H1 (cell line): Measurements from ENCODE around the gene STIMATE. TPM values are rescaled to one million over a fixed set of nuclear protein-coding genes. Genes with fewer than 3 reads are reported as not detected.

ENCODE experiments used
- CTCF ChIA-PET: fragments of 300-600 bp; sonication (Branson Sonifier 250); formaldehyde crosslinking; loops from one replicate; lab custom pipeline; 2021; ENCODE audit not compliant: partially characterized antibody; lab: Charles Lee
- POLR2A ChIA-PET: fragments of 300-600 bp; sonication (Branson Sonifier 250); formaldehyde crosslinking; loops from one replicate; lab custom pipeline; 2021; ENCODE audit warnings: inconsistent platforms; ENCODE audit not compliant: partially characterized antibody; lab: Charles Lee
- DNase-seq, 2 experiments: peaks; one replicate each; pipeline versions ENCODE4 v3.0.0 to v3.0.0-alpha.2; 2010 to 2022; ENCODE audit warnings: low spot score in 2 of 2, low read depth in 1 of 2, mixed read lengths in 1 of 2
- FAIRE-seq: peaks from 2 replicates; lab custom pipeline; 2011; peaks lifted over from hg19 to GRCh38; lab: Jason Lieb, UNC
- H2AFZ ChIP-seq: 2 replicates; pipeline ENCODE4 v1.8.1; 2012; ENCODE audit warnings: low read length, inconsistent platforms
- H2AK5ac ChIP-seq: 2 replicates; pipeline ENCODE4 v1.6.1; 2013; ENCODE audit warnings: low read depth, low read length
- H2BK120ac ChIP-seq: replicated peaks from 2 replicates; pipeline ENCODE3; 2013; ENCODE audit warnings: low read depth, low read length, inconsistent platforms
- H2BK12ac ChIP-seq: 2 replicates; pipeline ENCODE4 v1.6.1; 2013; ENCODE audit warnings: low read depth, low read length
- H2BK15ac ChIP-seq: 2 replicates; pipeline ENCODE4 v1.6.1; 2013; ENCODE audit warnings: low read length
- H2BK20ac ChIP-seq: 2 replicates; pipeline ENCODE4 v1.6.1; 2013; ENCODE audit warnings: low read length
- H2BK5ac ChIP-seq: 2 replicates; pipeline ENCODE4 v1.6.1; 2013; ENCODE audit warnings: low read depth, low read length
- H3K14ac ChIP-seq: 2 replicates; pipeline ENCODE4 v1.6.1; 2013; ENCODE audit warnings: inconsistent platforms; ENCODE audit not compliant: insufficient read length
- H3K18ac ChIP-seq: 2 replicates; pipeline ENCODE4 v1.6.1; 2013; ENCODE audit warnings: low read length; ENCODE audit errors: extremely low read depth
- H3K23ac ChIP-seq: 2 replicates; pipeline ENCODE4 v1.6.1; 2013; ENCODE audit warnings: inconsistent platforms; ENCODE audit not compliant: insufficient read length
- H3K23me2 ChIP-seq: 2 replicates; pipeline ENCODE4 v1.6.1; 2013; ENCODE audit warnings: low read depth, low read length
- H3K27ac ChIP-seq: 2 replicates; pipeline ENCODE4 v1.6.1; 2011; ENCODE audit warnings: low read depth, low read length, inconsistent platforms
- H3K27me3 ChIP-seq, 4 experiments: replicated peaks in 1 of 4; 1 replicate in 1 of 4; 2 replicates in 3 of 4; pipeline versions ENCODE4 v1.6.1 to v1.8.1; 2011 to 2013; ENCODE audit warnings: low read length in 3 of 4, mild to moderate bottlenecking in 3 of 4, inconsistent platforms in 2 of 4, mixed read lengths in 2 of 4, moderate library complexity in 1 of 4; ENCODE audit not compliant: control insufficient read depth in 3 of 4, insufficient read depth in 3 of 4; ENCODE audit errors: extremely low read depth in 1 of 4
- H3K36me3 ChIP-seq, 4 experiments: 2 replicates each; pipeline versions ENCODE4 v1.6.1 to v1.8.1; 2011 to 2013; ENCODE audit warnings: mild to moderate bottlenecking in 4 of 4, low read length in 3 of 4, moderate library complexity in 2 of 4, control low read depth in 1 of 4, inconsistent platforms in 1 of 4; ENCODE audit not compliant: insufficient read depth in 4 of 4, control insufficient read depth in 2 of 4
- H3K4ac ChIP-seq: replicated peaks from 2 replicates; pipeline ENCODE3; 2013; ENCODE audit warnings: low read length, low read depth, mixed read lengths, inconsistent platforms; ENCODE audit not compliant: insufficient read length
- H3K4me1 ChIP-seq, 4 experiments: replicated peaks in 1 of 4; 1 replicate in 1 of 4; 2 replicates in 3 of 4; pipeline versions ENCODE4 v1.6.1 to v1.8.1; 2011 to 2013; ENCODE audit warnings: low read length in 3 of 4, inconsistent platforms in 2 of 4, mixed read lengths in 1 of 4; ENCODE audit not compliant: insufficient read depth in 4 of 4, control insufficient read depth in 3 of 4
- H3K4me2 ChIP-seq, 2 experiments: 2 replicates each; pipeline versions ENCODE4 v1.6.1 to v1.8.1; 2011 to 2013; ENCODE audit warnings: low read depth in 2 of 2, low read length in 2 of 2, control low read depth in 1 of 2, inconsistent platforms in 1 of 2, mild to moderate bottlenecking in 1 of 2; ENCODE audit not compliant: insufficient read depth in 1 of 2
- H3K4me3 ChIP-seq, 4 experiments: fragments of 200-600, 300-600 bp in 1 of 4; sonication (generic), shearing (Covaris generic), sonication (Bioruptor Twin) in 1 of 4; 2 replicates each; pipeline versions ENCODE4 v1.5.1 to v1.8.1; 2011 to 2016; ENCODE audit warnings: low read length in 4 of 4, low read depth in 3 of 4, control low read depth in 2 of 4, inconsistent platforms in 2 of 4, mild to moderate bottlenecking in 2 of 4, mixed read lengths in 1 of 4, moderate library complexity in 1 of 4; ENCODE audit not compliant: insufficient read depth in 2 of 4; ENCODE audit errors: extremely low read depth in 1 of 4
- H3K56ac ChIP-seq: replicated peaks from 2 replicates; pipeline ENCODE3; 2013; ENCODE audit warnings: low read depth, mild to moderate bottlenecking, mixed read lengths, low read length, inconsistent platforms; ENCODE audit not compliant: insufficient read length
- H3K79me1 ChIP-seq: 2 replicates; pipeline ENCODE4 v1.6.1; 2013; ENCODE audit warnings: low read depth, low read length, control low read depth
- H3K79me2 ChIP-seq, 2 experiments: 2 replicates each; pipeline versions ENCODE4 v1.6.1 to v1.8.1; 2012 to 2013; ENCODE audit warnings: low read length in 2 of 2, mild to moderate bottlenecking in 2 of 2, inconsistent platforms in 1 of 2; ENCODE audit not compliant: insufficient read depth in 2 of 2, control insufficient read depth in 1 of 2
- H3K9ac ChIP-seq, 4 experiments: replicated peaks in 1 of 4; 1 replicate in 1 of 4; 2 replicates in 3 of 4; pipeline versions ENCODE4 v1.6.1 to v1.8.1; 2011 to 2013; ENCODE audit warnings: low read depth in 3 of 4, low read length in 3 of 4, control low read depth in 2 of 4, mild to moderate bottlenecking in 2 of 4, moderate library complexity in 2 of 4, inconsistent platforms in 1 of 4; ENCODE audit errors: extremely low read depth in 1 of 4
- H3K9me3 ChIP-seq, 2 experiments: 2 replicates each; pipeline versions ENCODE4 v1.6.1 to v1.8.1; 2012 to 2013; ENCODE audit warnings: mild to moderate bottlenecking in 2 of 2, moderate library complexity in 2 of 2, control low read depth in 1 of 2, inconsistent platforms in 1 of 2, low read depth in 1 of 2, low read length in 1 of 2, mixed read lengths in 1 of 2; ENCODE audit not compliant: insufficient read depth in 2 of 2
- H4K20me1 ChIP-seq, 2 experiments: replicated peaks in 1 of 2; 2 replicates each; pipeline versions ENCODE3 to v1.8.1; 2011 to 2013; ENCODE audit warnings: inconsistent platforms in 2 of 2, low read length in 2 of 2, mild to moderate bottlenecking in 1 of 2; ENCODE audit not compliant: insufficient read depth in 2 of 2, control insufficient read depth in 1 of 2
- H4K5ac ChIP-seq: 2 replicates; pipeline ENCODE4 v1.6.1; 2013; ENCODE audit warnings: low read length, low read depth, mixed read lengths, inconsistent platforms; ENCODE audit not compliant: insufficient read length
- H4K8ac ChIP-seq: 2 replicates; pipeline ENCODE4 v1.8.0; 2013; ENCODE audit warnings: mild to moderate bottlenecking, moderate library complexity, low read length, inconsistent platforms; ENCODE audit not compliant: insufficient read depth; ENCODE audit errors: extremely low read depth
- H4K91ac ChIP-seq: replicated peaks from 2 replicates; pipeline ENCODE3; 2013; ENCODE audit warnings: low read length, mixed read lengths, inconsistent platforms; ENCODE audit not compliant: insufficient read length
- GABPA ChIP-seq: IDR thresholded peaks from 2 replicates; pipeline ENCODE4 v1.6.1; 2011; ENCODE audit warnings: mild to moderate bottlenecking, low read length, moderate library complexity, borderline replicate concordance; ENCODE audit not compliant: insufficient read depth
- SRF ChIP-seq: IDR thresholded peaks from 2 replicates; pipeline ENCODE4 v1.6.1; 2011; ENCODE audit warnings: mild to moderate bottlenecking, low read depth, low read length, moderate library complexity
- WGBS, 2 experiments: shearing (Covaris generic) in 1 of 2; methylation state at CpG; one replicate each; pipeline versions ENCODE4 v1.1.6 to v1.1.7; 2013 to 2015; ENCODE audit warnings: low lambda C conversion rate in 2 of 2, mixed read lengths in 2 of 2, inconsistent platforms in 1 of 2, low coverage in 1 of 2, missing lambda C conversion rate in 1 of 2; ENCODE audit not compliant: insufficient replicate concordance in 2 of 2, insufficient coverage in 1 of 2, insufficient read length in 1 of 2; ENCODE audit errors: extremely low coverage in 1 of 2, missing lambda C conversion rate in 1 of 2; 5-methylcytosine and 5-hydroxymethylcytosine counted together
- polyA plus RNA-seq, 7 experiments: library from polyadenylated mRNA; depleted of rRNA in 3 of 7; stranded (reverse) in 5 of 7; unstranded in 2 of 7; fragments of >200 nt in 5 of 7; fragments of 200-250 nt in 2 of 7; gene quantifications; 1 replicate in 5 of 7; 2 replicates in 1 of 7; 4 replicates in 1 of 7; pipeline versions ENCODE4 v1.2.1 to v1.2.3, GENCODE V29; 2011 to 2013; ENCODE audit warnings: missing spikeins in 2 of 7, mixed read lengths in 2 of 7
- total RNA-seq: library from RNA; stranded (reverse); fragmentation: NEBNext Ultra II Directional; extraction: Animal tissue kit (Norgen Biotek cat#: 25700); gene quantifications from 2 replicates; pipeline ENCODE4 v1.2.1, GENCODE V29; 2021

Gene STIMATE
- total and polyA plus RNA-seq, 2 of the 8 experiments (the other 6 are each of a cell fraction or from before 2014, with no cell fraction given): 17.5 to 22.1 TPM

DNA sequence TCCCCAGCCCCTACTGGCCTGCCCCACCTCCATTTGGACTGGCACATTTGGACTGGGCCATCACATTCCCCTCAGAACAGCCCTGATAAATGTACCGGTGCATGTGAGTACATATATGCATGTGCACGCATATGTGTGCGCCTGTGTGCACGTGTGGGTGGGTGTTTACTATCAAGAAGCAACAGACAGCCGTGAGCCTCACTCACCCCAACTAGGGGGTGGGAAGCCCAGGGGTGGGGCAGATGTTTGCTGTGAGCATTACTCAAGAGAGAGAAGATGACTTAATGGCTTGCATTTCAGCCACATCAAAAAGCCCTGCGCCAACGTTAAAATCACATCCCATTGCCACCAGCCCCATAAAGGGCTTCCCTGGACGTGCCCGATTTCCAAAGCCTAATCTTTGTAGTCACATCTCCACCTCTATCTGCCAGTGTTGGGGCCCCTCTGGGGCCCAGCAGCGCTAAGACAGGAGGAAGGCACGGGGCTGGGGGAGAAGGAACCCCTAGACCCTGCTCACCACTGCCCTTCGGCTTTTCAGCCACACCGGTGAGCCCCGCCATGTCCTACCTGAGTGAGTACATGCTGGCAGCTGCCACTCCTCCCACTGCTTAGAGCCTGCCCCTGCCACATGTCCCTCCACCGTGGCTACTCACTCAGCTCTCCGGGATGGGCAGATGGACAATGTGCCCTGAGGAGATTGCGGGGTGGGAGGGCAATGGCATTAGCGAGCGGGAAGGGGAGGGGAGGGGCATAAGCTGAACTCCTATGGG is 91.9 kb downstream of the STIMATE start:
- no peak overlapping the region for H2AK5ac ChIP-seq
- H3K9me3 ChIP-seq: no peaks in the 10 kb centered on the region
- ChIA-PET POLR2A (interaction anchor here (1.1 kb wide), 1 partner anchor 13 kb away, joined by 3 read pairs; no protein-coding TSS in a partner anchor), CTCF (interaction anchor here (1.3 to 1.5 kb wide), 2 partner anchors 13 to 16 kb away, joined by 7 to 8 read pairs; no protein-coding TSS in a partner anchor)
- H4K20me1 ChIP-seq: peaks cover 0 to 2% of the 10 kb centered on the region in 2 experiments
- H3K56ac ChIP-seq: no peak overlapping the region
- no peaks in the 10 kb centered on the region for H3K36me3 ChIP-seq
- H3K23me2 ChIP-seq: peaks cover 5% of the 10 kb centered on the region; the same call in 1 of the 2 replicates
- WGBS, 2 experiments: 89% methylated on average over 17 of the region's 19 CpGs; no CpG with 5 or more reads in 1 of the 2 experiments
- no peak overlapping the region for H3K23ac ChIP-seq
- no peak overlapping the region for H3K9ac ChIP-seq
- no peak overlapping the region for H3K14ac ChIP-seq
- H3K4me3 ChIP-seq: no peak overlapping the region
- H3K27ac ChIP-seq: no peak overlapping the region
- H3K18ac ChIP-seq: no peak overlapping the region
- DNase-seq: no peak
- no peak overlapping the region for H4K5ac ChIP-seq
- no peak overlapping the region for H2BK15ac ChIP-seq
- H4K91ac ChIP-seq: no peak overlapping the region
- H3K79me1 ChIP-seq: no peaks in the 10 kb centered on the region
- H3K4me2 ChIP-seq: no peak overlapping the region
- no peak overlapping the region for H2AFZ ChIP-seq
- no peak for TF ChIP-seq GABPA
- no peak for TF ChIP-seq SRF
- TF ChIP-seq, all 59 proteins: peak for 0
- Histone ChIP-seq H3K27me3 (no peaks in the 10 kb centered on the region; a peak in 1 of 7 replicates), H2BK20ac (no peak overlapping the region), H2BK5ac (no peak overlapping the region), H3K79me2 (no peaks in the 10 kb centered on the region), H3K4ac (no peak overlapping the region), H2BK12ac (no peak overlapping the region), H3K4me1 (no peaks in the 10 kb centered on the region), H4K8ac (peak overlapping the region; percentile 77; the same call in 1 of the 2 replicates), H2BK120ac (no peak overlapping the region)
- FAIRE-seq: no peak
